K562 (cell line): ENCODE measurements around the gene PLK4. TPM values are rescaled to one million over a fixed set of nuclear protein-coding genes. Genes with fewer than 3 reads are reported as not detected.

ENCODE experiments used
- ARNT ChIP-seq, 2 experiments: fragments of 450-650 bp; IDR thresholded peaks; 2 replicates each; pipeline ENCODE4 v1.6.1; 2016; ENCODE audit warnings: mild to moderate bottlenecking in 1 of 2
- CBFB ChIP-seq: sonication (generic); formaldehyde crosslinking; IDR thresholded peaks from 2 replicates; pipeline ENCODE4 v1.4.0; 2020; ENCODE audit warnings: mild to moderate bottlenecking, missing genetic modification reagents
- CHD4 ChIP-seq: fragments of 200-600 bp; sonication (generic); IDR thresholded peaks from 3 replicates; pipeline ENCODE4 v1.6.1; 2012; ENCODE audit warnings: low read depth, mild to moderate bottlenecking, mixed read lengths, low read length, inconsistent platforms; ENCODE audit not compliant: insufficient read depth, insufficient replicate concordance, poor library complexity, severe bottlenecking
- E2F1 ChIP-seq: sonication (generic); formaldehyde crosslinking; IDR thresholded peaks from 2 replicates; pipeline ENCODE4 v1.8.1; 2023; ENCODE audit warnings: mild to moderate bottlenecking, missing genetic modification reagents, moderate library complexity
- EHMT2 ChIP-seq: fragments of 450-650 bp; IDR thresholded peaks from 2 replicates; pipeline ENCODE4 v1.6.1; 2018; ENCODE audit warnings: antibody characterized with exemption
- ETS2 ChIP-seq: IDR thresholded peaks from 2 replicates; pipeline ENCODE4 v1.6.1; 2016; ENCODE audit warnings: borderline replicate concordance, missing genetic modification characterization, mild to moderate bottlenecking, moderate library complexity, missing compliant biosample characterization; ENCODE audit not compliant: poor library complexity, severe bottlenecking
- HDAC1 ChIP-seq, 2 experiments: fragments of 450-650 bp; IDR thresholded peaks; 2 replicates each; pipeline ENCODE4 v1.6.1; 2016 to 2017; ENCODE audit warnings: inconsistent platforms in 1 of 2, mild to moderate bottlenecking in 1 of 2, moderate library complexity in 1 of 2
- HINFP ChIP-seq: fragments of 450-650 bp; conservative IDR thresholded peaks from 2 replicates; pipeline ENCODE4 v1.6.1; 2016; ENCODE audit warnings: missing genetic modification characterization, low read depth, mild to moderate bottlenecking, control low read depth, missing compliant biosample characterization
- HIVEP1 ChIP-seq: fragments of 250-450 bp; sonication (Bioruptor Pico); IDR thresholded peaks from 2 replicates; pipeline ENCODE4 v1.4.0; 2020; ENCODE audit warnings: mild to moderate bottlenecking
- HLTF ChIP-seq: fragments of 450-650 bp; IDR thresholded peaks from 2 replicates; pipeline ENCODE4 v1.6.1; 2016
- KAT2B ChIP-seq: IDR thresholded peaks from one replicate; pipeline ENCODE4 v1.6.1; 2012; ENCODE audit warnings: low read depth, mild to moderate bottlenecking, control low read depth, inconsistent platforms, low read length, moderate library complexity
- KAT8 ChIP-seq: fragments of 450-650 bp; IDR thresholded peaks from 2 replicates; pipeline ENCODE4 v1.6.1; 2016; ENCODE audit warnings: low read depth, mild to moderate bottlenecking
- MAFF ChIP-seq: IDR thresholded peaks from 2 replicates; pipeline ENCODE4 v1.6.1; 2012; ENCODE audit warnings: low read length, improper control_type of control experiment
- MTA1 ChIP-seq: fragments of 450-650 bp; IDR thresholded peaks from 2 replicates; pipeline ENCODE4 v1.6.1; 2017; ENCODE audit warnings: borderline replicate concordance
- NR4A1 ChIP-seq, 2 experiments: fragments of 250-450 bp in 1 of 2; fragments of 450-650 bp in 1 of 2; sonication (Bioruptor Pico) in 1 of 2; IDR thresholded peaks; 2 replicates each; pipeline versions ENCODE4 v1.4.0 to v1.6.1; 2016 to 2020; ENCODE audit warnings: mild to moderate bottlenecking in 2 of 2, missing compliant biosample characterization in 1 of 2, missing genetic modification characterization in 1 of 2, moderate library complexity in 1 of 2
- PHB ChIP-seq: fragments of 250-450 bp; sonication (Bioruptor Pico); IDR thresholded peaks from 2 replicates; pipeline ENCODE4 v1.5.0; 2021
- PRMT5 ChIP-seq: sonication (generic); formaldehyde crosslinking; IDR thresholded peaks from 2 replicates; pipeline ENCODE4 v1.5.0; 2020; ENCODE audit warnings: missing genetic modification reagents
- SMARCE1 ChIP-seq: fragments of 450-650 bp; IDR thresholded peaks from 2 replicates; pipeline ENCODE4 v1.7.1; 2016; ENCODE audit warnings: mild to moderate bottlenecking
- TBP ChIP-seq: optimal IDR thresholded peaks from 2 replicates; pipeline ENCODE3; 2011; ENCODE audit warnings: low read depth, low read length, improper control_type of control experiment
- XRCC3 ChIP-seq: fragments of 450-650 bp; IDR thresholded peaks from 2 replicates; pipeline ENCODE4 v1.6.1; 2017; ENCODE audit warnings: mild to moderate bottlenecking, moderate library complexity
- ZBTB9 ChIP-seq: fragments of 450-650 bp; formaldehyde crosslinking; IDR thresholded peaks from 2 replicates; pipeline ENCODE4 v1.4.0; 2020; ENCODE audit warnings: mild to moderate bottlenecking, moderate library complexity
- ZNF121 ChIP-seq: sonication (generic); formaldehyde crosslinking; conservative IDR thresholded peaks from 2 replicates; pipeline ENCODE4 v1.8.0; 2022; ENCODE audit warnings: missing genetic modification reagents
- ZNF75A ChIP-seq: fragments of 450-650 bp; formaldehyde crosslinking; IDR thresholded peaks from 2 replicates; pipeline ENCODE4 v1.4.0; 2020; ENCODE audit warnings: mild to moderate bottlenecking
- polyA plus RNA-seq, 8 experiments: library from polyadenylated mRNA; depleted of rRNA in 4 of 8; stranded (reverse) in 5 of 8; unstranded in 3 of 8; fragments of >200 nt; fragmentation: Nextera tagmentation in 2 of 8; fragmentation: Illumina TruSeq in 1 of 8; extraction: Ambion mirVana in 2 of 8; extraction: Trizol in 1 of 8; gene quantifications; 2 replicates each; pipeline versions ENCODE4 v1.2.1 to v1.2.3, GENCODE V29; 2011 to 2014; ENCODE audit warnings: inconsistent platforms in 1 of 8, missing spikeins in 1 of 8
- total RNA-seq, 7 experiments: library from RNA; depleted of rRNA in 6 of 7; stranded (reverse); fragments of >200 nt in 6 of 7; fragmentation: Illumina TruSeq in 2 of 7; extraction: Trizol in 2 of 7; gene quantifications; 2 replicates each; pipeline versions ENCODE4 v1.2.1 to v1.2.3, GENCODE V29; 2011 to 2021; ENCODE audit warnings: low replicate concordance in 1 of 7
- TF ChIP-seq, protein P1 (sequence below): sonication (generic); formaldehyde crosslinking; IDR thresholded peaks from 2 replicates; pipeline ENCODE4 v1.8.1; 2023; ENCODE audit warnings: mild to moderate bottlenecking, missing genetic modification reagents

PLK4 gene
- total and polyA plus RNA-seq, 9 of the 15 experiments (the other 6 are each of a cell fraction or from before 2014, with no cell fraction given): 16.2 to 95.3 (median 54.3) TPM

GRCh38 chr4:127880763-127881562 is at the start of gene PLK4 (continued):
- TF ChIP-seq E2F1 (CRISPR knock-in tag): peak; percentile 88; the same call in 1 of the 2 replicates
- TF ChIP-seq, protein P1, sequence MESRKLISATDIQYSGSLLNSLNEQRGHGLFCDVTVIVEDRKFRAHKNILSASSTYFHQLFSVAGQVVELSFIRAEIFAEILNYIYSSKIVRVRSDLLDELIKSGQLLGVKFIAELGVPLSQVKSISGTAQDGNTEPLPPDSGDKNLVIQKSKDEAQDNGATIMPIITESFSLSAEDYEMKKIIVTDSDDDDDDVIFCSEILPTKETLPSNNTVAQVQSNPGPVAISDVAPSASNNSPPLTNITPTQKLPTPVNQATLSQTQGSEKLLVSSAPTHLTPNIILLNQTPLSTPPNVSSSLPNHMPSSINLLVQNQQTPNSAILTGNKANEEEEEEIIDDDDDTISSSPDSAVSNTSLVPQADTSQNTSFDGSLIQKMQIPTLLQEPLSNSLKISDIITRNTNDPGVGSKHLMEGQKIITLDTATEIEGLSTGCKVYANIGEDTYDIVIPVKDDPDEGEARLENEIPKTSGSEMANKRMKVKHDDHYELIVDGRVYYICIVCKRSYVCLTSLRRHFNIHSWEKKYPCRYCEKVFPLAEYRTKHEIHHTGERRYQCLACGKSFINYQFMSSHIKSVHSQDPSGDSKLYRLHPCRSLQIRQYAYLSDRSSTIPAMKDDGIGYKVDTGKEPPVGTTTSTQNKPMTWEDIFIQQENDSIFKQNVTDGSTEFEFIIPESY (CRISPR knock-in tag): peak; percentile 12; the same call in 1 of the 2 replicates
- TF ChIP-seq EHMT2: no peak
- TF ChIP-seq CHD4: no peak
- TF ChIP-seq ETS2 (tag): no peak
- no peak for TF ChIP-seq PRMT5 (CRISPR knock-in tag)
- no peak; the same call in 1 of the 2 replicates for TF ChIP-seq HLTF
- TF ChIP-seq HINFP (tag): no peak
- no peak for TF ChIP-seq KAT8
- no peak for TF ChIP-seq ZBTB9 (CRISPR knock-in tag)
- no peak for TF ChIP-seq KAT2B
- TF ChIP-seq TBP: peak; percentile 94
- no peak for TF ChIP-seq ZNF75A
- no peak for TF ChIP-seq SMARCE1
- TF ChIP-seq XRCC3: no peak
- TF ChIP-seq ARNT (IDR thresholded peaks at IDR 0.05): no peak
- no peak for TF ChIP-seq MAFF
- TF ChIP-seq MTA1: 0 out of 2 replicates have a peak, but pooled peaks have one; percentile 11
- no peak for TF ChIP-seq PHB (CRISPR knock-in tag)
- TF ChIP-seq NR4A1 (CRISPR knock-in tag; IDR thresholded peaks at IDR 0.05): no peak
- TF ChIP-seq NR4A1 (tag; IDR thresholded peaks at IDR 0.05): no peak
- TF ChIP-seq HDAC1 (IDR thresholded peaks at IDR 0.05): peak; percentile 43 to 97; a peak in 2 of 4 replicates
- TF ChIP-seq HIVEP1 (CRISPR knock-in tag): no peak
- no peak for TF ChIP-seq CBFB (CRISPR knock-in tag)
- TF ChIP-seq ZNF121 (CRISPR knock-in tag): no peak
